Activated CD4-positive, alpha-beta memory T cell treated with anti-CD3 and anti-CD28 coated beads, Interleukin-2, amount 10 ng/mL, durations not matched to agents 7 days and 5 days (primary cell): ENCODE measurements around the gene KHDC1L. TPM values are rescaled to one million over a fixed set of nuclear protein-coding genes. Genes with fewer than 3 reads are reported as not detected.
"Not testable (repeated sequence)": the region's sequence is repeated elsewhere in the genome, so short reads cannot be mapped to it uniquely, and the experiment has no call there.

Experiments
- CTCF ChIA-PET: fragments of 350-600 bp; sonication (Branson Sonifier 250); formaldehyde crosslinking; loops from one replicate; lab custom pipeline; 2021; ENCODE audit warnings: antibody characterized with exemption, inconsistent platforms; lab: Charles Lee
- POLR2A ChIA-PET: fragments of 350-600 bp; sonication (Branson Sonifier 250); formaldehyde crosslinking; loops from one replicate; lab custom pipeline; 2021; ENCODE audit warnings: antibody characterized with exemption; lab: Charles Lee
- DNase-seq: peaks from one replicate; pipeline ENCODE4 v3.0.0-alpha.2; 2020
- H3K27ac Mint-ChIP-seq: one replicate; pipeline ENCODE4 v1.8.0; 2021; ENCODE audit warnings: mild to moderate bottlenecking, mixed read lengths
- H3K27me3 Mint-ChIP-seq: one replicate; pipeline ENCODE4 v1.8.0; 2021; ENCODE audit warnings: mixed read lengths
- H3K36me3 Mint-ChIP-seq: one replicate; pipeline ENCODE4 v1.8.0; 2021; ENCODE audit warnings: low read depth, mixed read lengths
- H3K4me1 Mint-ChIP-seq: one replicate; pipeline ENCODE4 v1.8.0; 2021; ENCODE audit warnings: mixed read lengths
- H3K4me3 Mint-ChIP-seq: one replicate; pipeline ENCODE4 v1.8.0; 2021; ENCODE audit warnings: mild to moderate bottlenecking, mixed read lengths
- H3K9me3 Mint-ChIP-seq: one replicate; pipeline ENCODE4 v1.8.0; 2021; ENCODE audit warnings: mixed read lengths
- total RNA-seq, 2 experiments: library from RNA; stranded (reverse); gene quantifications; one replicate each; pipeline ENCODE4 v1.2.3, GENCODE V29; 2021

The KHDC1L gene
- total RNA-seq, 2 experiments from 2014 or later: 0.58 TPM; not detected in 1

- Mint-ChIP-seq H3K9me3 (no peaks in the 10 kb centered on the region), H3K4me3 (no peak overlapping the region), H3K27ac (no peak overlapping the region), H3K27me3 (no peaks in the 10 kb centered on the region), H3K4me1 (no peaks in the 10 kb centered on the region), H3K36me3 (no peaks in the 10 kb centered on the region)
- ChIA-PET POLR2A (no interaction called here), CTCF (no interaction called here)
- DNase-seq: no peak
Measured at GRCh38 chr6:73194744-73195143, 30.6 kb downstream of the KHDC1L start.

DNA sequence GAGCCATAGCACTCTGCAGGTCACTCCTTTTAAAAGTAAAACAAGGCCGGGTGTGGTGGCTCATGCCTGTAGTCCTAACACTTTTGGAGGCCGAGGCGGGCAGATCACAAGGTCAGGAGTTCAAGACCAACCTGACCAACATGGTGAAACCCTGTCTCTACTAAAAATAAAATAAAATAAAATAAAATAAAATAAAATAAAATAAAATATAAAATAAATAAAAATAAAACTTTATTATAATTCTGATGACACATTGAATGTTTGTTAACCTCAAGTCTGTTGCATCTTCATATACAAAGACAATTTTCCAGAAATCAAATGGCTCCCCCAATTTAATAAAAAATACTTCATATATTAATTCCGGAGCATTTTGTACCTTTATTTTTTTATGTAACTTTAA, 32.0 kb downstream of the KHDC1L start:
- DNase-seq, CTCF ChIA-PET, H3K27me3 Mint-ChIP-seq, POLR2A ChIA-PET, H3K4me1 Mint-ChIP-seq, H3K27ac Mint-ChIP-seq, H3K9me3 Mint-ChIP-seq, H3K4me3 Mint-ChIP-seq, H3K36me3 Mint-ChIP-seq: not testable (repeated sequence)

DNA sequence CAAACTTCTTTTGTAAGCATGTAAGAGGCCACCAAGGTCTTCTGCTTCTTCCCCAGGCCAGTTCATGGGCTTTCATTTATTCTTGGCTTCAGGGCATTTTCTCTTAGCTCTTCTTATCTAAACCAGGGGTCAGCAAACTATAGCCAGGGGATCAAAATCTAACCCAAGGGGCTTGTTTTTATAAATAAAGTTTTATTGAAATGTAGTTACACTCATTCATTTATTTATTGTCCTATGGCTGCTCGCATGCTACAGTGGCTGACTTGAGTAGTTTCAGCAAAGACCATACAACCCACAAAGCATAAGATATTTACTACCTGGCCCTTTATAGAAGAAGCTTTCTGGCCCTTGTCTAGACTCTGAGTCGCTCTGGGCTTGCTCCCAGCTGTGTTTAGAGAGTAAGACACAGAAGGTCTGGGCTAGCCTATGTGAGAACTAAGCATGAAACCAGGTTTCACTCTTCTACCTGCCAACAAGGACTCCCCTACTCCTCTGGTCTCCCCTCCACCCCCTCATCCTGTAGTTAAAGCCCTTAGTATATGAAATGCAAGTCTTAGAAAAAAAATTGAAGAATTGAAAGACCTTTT, 43.2 kb downstream of the KHDC1L start:
- peaks cover 3% of the 10 kb centered on the region for H3K4me1 Mint-ChIP-seq
- H3K27me3 Mint-ChIP-seq: no peaks in the 10 kb centered on the region
- H3K9me3 Mint-ChIP-seq: no peaks in the 10 kb centered on the region
- CTCF ChIA-PET: interaction anchor here (0.8 to 0.9 kb wide), 2 partner anchors 52 to 145 kb away, joined by 3 read pairs; no protein-coding TSS in a partner anchor
- no peak for DNase-seq
- POLR2A ChIA-PET: no interaction called here
- no peak overlapping the region for H3K4me3 Mint-ChIP-seq
- H3K36me3 Mint-ChIP-seq: no peaks in the 10 kb centered on the region
- H3K27ac Mint-ChIP-seq: no peak overlapping the region

DNA sequence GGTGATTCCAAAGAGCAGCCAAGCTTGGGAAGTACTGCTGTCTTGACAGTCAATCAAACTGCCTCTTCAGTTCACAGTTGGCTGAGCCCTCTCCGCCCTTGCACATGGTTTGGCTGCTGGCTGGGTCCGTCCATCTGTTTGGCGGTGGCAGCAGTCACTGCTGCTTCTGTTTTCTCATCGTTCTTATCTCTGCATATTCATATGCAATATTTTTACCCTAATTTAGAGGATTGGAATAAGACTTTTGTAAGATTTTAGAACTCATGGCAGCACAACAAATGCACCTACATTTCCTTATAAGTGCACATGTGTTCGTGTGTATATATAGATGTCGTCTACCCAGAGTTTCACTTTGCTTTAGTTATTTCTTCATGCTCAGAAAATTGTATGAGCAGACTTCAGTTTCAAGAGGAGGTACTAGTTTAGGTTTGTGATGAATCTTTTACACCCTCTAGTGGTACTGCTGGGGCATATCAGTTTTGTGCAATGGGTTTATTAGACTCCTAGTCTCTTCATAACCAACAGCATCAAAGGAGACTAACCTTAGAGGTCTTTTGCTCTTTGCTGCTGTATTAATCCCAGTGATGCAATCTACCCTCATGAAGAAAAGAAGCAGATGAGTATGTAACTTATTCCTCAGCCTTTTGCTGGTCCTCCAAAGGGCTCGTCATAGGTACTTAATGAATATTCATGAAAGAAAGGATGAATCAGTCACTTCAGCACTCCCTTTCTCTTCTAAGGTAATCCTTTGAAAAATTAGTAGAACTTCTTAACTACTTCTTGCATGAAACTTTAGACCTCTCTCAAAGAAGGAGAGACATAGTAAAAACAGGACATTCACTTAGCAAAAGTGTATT, 44.3 kb downstream of the KHDC1L start:
- CTCF ChIA-PET: interaction anchor here (1.3 kb wide), 1 partner anchor 145 kb away, joined by 5 read pairs; no protein-coding TSS in a partner anchor
- no peaks in the 10 kb centered on the region for H3K9me3 Mint-ChIP-seq
- H3K36me3 Mint-ChIP-seq: no peaks in the 10 kb centered on the region
- no peak for DNase-seq
- no peak overlapping the region for H3K27ac Mint-ChIP-seq
- H3K27me3 Mint-ChIP-seq: no peaks in the 10 kb centered on the region
- POLR2A ChIA-PET: no interaction called here
- no peak overlapping the region for H3K4me3 Mint-ChIP-seq
- H3K4me1 Mint-ChIP-seq: peaks cover 3% of the 10 kb centered on the region

- POLR2A ChIA-PET: no interaction called here
- no peak for DNase-seq
- no peak overlapping the region for H3K4me3 Mint-ChIP-seq
- H3K4me1 Mint-ChIP-seq: peaks cover 3% of the 10 kb centered on the region
- H3K27ac Mint-ChIP-seq: no peak overlapping the region
- no peaks in the 10 kb centered on the region for H3K9me3 Mint-ChIP-seq
- CTCF ChIA-PET: interaction anchor here (0.5 to 1.3 kb wide), 2 partner anchors 21 to 146 kb away, joined by 3 to 5 read pairs; no protein-coding TSS in a partner anchor
- no peaks in the 10 kb centered on the region for H3K27me3 Mint-ChIP-seq
- no peaks in the 10 kb centered on the region for H3K36me3 Mint-ChIP-seq
Measured at GRCh38 chr6:73180076-73180738, 45.1 kb downstream of the KHDC1L start.

- Mint-ChIP-seq H3K27ac (no peak overlapping the region), H3K4me1 (peaks cover 3% of the 10 kb centered on the region), H3K36me3 (no peaks in the 10 kb centered on the region), H3K4me3 (no peak overlapping the region), H3K9me3 (no peaks in the 10 kb centered on the region), H3K27me3 (no peaks in the 10 kb centered on the region)
- POLR2A ChIA-PET: no interaction called here
- DNase-seq: no peak
- CTCF ChIA-PET: interaction anchor here (0.6 kb wide), 1 partner anchor 557 kb away, joined by 3 read pairs; no protein-coding TSS in a partner anchor
Measured at GRCh38 chr6:73177221-73177944, 47.9 kb downstream of the KHDC1L start.

DNA sequence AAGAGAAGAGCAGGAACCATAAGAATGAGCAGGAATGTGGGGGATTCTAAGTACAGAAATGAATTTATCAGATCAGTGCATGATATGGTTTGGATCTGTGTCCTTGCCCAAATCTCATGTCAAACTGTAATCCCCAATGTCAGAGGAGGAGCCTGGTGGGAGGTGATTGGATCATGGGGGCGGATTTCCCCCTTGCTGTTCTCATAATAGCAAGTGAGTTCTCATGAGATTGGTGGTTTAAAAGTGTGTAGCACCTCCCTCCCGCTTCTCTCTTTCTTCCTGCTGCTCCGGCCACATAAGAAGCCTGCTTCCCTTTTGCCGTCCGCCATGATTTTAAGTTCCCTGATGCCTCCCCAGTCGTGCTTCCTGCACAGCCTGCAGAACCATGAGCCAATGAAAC, 49.2 kb downstream of the KHDC1L start:
- ChIA-PET CTCF (no interaction called here), POLR2A (no interaction called here)
- no peaks in the 10 kb centered on the region for H3K36me3 Mint-ChIP-seq
- no peak for DNase-seq
- H3K4me3 Mint-ChIP-seq: no peak overlapping the region
- H3K27ac Mint-ChIP-seq: no peak overlapping the region
- peaks cover 3% of the 10 kb centered on the region for H3K4me1 Mint-ChIP-seq
- H3K27me3 Mint-ChIP-seq: no peaks in the 10 kb centered on the region
- no peaks in the 10 kb centered on the region for H3K9me3 Mint-ChIP-seq

GRCh38 chr6:73174646-73175045, 50.6 kb downstream of the KHDC1L start:
- ChIA-PET POLR2A (no interaction called here), CTCF (no interaction called here)
- no peaks in the 10 kb centered on the region for H3K4me1 Mint-ChIP-seq
- no peaks in the 10 kb centered on the region for H3K9me3 Mint-ChIP-seq
- H3K27ac Mint-ChIP-seq: no peak overlapping the region
- no peak overlapping the region for H3K4me3 Mint-ChIP-seq
- no peaks in the 10 kb centered on the region for H3K36me3 Mint-ChIP-seq
- no peak for DNase-seq
- H3K27me3 Mint-ChIP-seq: no peaks in the 10 kb centered on the region

Other genes with a start within 250 kb of the KHDC1L start
- gene KHDC1, start 37.7 kb upstream of the KHDC1L start, total RNA-seq: 1 to 10 TPM; 8.5 TPM
- not detected for gene DPPA5, start 128.8 kb upstream of the KHDC1L start, total RNA-seq
- not detected for gene KHDC3L, start 137.2 kb upstream of the KHDC1L start, total RNA-seq
- gene OOEP, start 144.4 kb upstream of the KHDC1L start, total RNA-seq: under 1 TPM; 0.33 to 0.68 TPM
- gene DDX43, start 169.3 kb upstream of the KHDC1L start, total RNA-seq: under 1 TPM; 0.80 to 0.88 TPM
- gene CGAS, start 226.8 kb upstream of the KHDC1L start, total RNA-seq: 10 to 100 TPM; 47.8 to 48.2 TPM
- 10 to 100 TPM; 62.1 to 66.4 TPM for gene MTO1, start 236.2 kb upstream of the KHDC1L start, total RNA-seq